Myocyte (in vitro differentiated cells): ENCODE results near the gene VPS26C. TPM values are rescaled to one million over a fixed set of nuclear protein-coding genes. Genes with fewer than 3 reads are reported as not detected.

Experiments
- DNase-seq: peaks from one replicate; pipeline ENCODE4 v3.0.0-alpha.2; 2012; ENCODE audit warnings: low read depth
- total RNA-seq: library from RNA; depleted of rRNA; stranded (reverse); fragments of >200 nt; gene quantifications from 2 replicates; pipeline ENCODE4 v1.2.3, GENCODE V29; 2014

The VPS26C gene
- total RNA-seq, 1 donor from 2014 or later = 68.5 TPM

- no peak for DNase-seq
Observed at GRCh38 chr21:37206496-37206895, 60.6 kb downstream of the VPS26C start.

- DNase-seq = no peak
Observed at GRCh38 chr21:37204580-37204979, 62.6 kb downstream of the VPS26C start.

- DNase-seq = no peak
Observed at GRCh38 chr21:37202221-37203110, 64.7 kb downstream of the VPS26C start.

DNA sequence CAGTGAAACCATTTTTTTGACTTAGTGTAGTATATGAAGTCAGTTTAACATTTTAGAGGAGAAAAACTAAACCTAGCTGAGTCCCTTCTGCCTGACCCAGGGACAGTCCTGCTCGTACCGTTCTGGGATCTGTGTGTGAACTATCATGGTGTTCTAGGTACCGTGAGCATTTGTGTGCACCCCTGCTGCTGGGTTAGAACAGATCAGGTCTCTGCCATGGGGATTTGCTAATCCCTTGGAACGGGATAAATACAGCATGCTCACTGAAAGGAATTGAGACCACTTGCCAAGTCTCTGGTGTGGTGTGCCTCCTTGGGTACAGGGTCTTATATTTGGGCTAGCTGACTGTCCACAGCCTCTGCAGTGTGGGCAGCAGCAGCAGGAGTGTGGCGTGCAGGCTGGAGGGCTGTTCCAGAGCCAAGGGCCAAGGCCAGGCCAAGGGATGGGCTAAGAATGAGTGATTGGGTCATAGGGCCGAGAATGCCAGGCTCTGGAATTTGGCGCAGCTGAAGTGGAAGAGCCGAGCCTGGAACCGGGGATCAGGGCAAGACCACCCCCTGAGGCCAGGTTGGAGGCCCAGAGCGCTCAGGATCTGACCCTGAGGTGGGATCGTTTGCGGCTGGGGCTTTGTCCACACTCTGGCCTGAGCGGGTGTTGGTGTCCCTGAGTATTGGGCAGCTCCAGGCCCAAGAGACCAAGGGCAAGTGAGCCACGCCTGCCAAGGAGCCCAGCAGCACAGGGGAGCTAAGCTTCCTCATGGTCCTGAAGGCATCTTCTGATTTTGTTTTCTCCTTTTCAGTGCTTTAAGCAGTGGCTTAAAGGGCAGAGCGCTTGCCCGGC, 66.3 kb downstream of the VPS26C start:
- peak; percentile 53 for DNase-seq

DNA sequence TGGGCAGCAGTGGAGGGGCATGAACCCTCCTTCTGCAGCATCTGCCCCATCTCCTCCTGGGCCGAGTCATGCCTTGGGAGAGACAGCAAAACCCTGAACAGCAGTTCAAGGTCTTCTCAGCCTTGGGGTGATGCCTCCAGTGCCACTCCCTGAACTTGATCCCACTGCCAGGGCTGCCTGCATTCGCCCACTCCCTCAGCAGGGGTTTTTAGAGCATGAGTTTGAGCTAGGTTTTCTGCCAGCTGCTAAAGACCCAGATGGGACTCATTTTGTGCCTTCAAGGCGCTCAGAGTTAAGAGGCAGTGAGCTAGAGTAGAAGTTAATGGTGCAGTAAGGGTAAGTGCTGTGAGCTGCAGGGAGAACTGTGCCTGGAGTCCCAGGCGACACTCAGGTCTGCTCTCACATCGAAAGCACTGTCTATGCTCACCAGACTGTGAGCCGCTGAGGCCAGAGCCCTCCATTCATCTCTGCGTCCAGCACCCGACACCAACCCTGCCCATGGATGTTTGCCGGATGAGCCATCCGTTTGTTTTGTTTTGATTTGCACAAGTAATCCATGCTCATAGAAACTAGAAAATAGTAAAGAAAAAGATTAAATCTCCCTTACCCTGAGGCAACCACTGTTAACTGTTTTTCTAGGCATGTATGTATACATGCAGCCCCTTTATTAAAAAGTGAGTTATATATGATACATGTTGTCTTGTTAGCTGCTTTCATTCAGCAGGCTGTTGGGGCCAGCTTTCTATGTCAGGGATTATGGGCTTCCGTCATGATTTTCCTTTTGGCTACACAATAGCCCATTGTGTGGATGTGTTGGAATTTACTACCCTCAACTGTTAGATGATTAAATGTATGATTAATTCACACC, 67.8 kb downstream of the VPS26C start:
- DNase-seq = peak; percentile 61

GRCh38 chr21:37197746-37198145, 69.4 kb downstream of the VPS26C start:
- no peak for DNase-seq

DNA sequence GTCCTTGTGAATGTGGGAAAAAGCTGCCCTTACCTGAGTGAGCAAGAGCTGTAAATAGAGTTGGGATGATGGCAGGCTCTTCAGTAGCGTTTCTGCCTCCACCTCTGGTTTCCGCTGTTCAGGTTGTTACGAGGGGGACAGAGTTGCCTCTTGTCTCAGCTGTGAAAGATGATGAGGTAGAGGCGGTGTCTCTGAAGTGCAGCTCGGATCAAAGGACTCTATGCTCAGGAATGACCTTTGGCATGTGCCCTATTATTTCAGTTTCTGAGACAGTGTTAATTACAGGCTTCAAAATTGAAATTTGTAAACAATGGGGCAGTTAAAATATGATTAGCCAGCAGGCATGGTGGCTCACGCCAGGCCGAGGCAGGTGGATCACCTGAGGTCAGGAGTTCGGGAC, 70.3 kb downstream of the VPS26C start:
- DNase-seq = no peak

- no peak for DNase-seq
Observed at GRCh38 chr21:37195610-37196009, 71.5 kb downstream of the VPS26C start.

GRCh38 chr21:37195059-37195458, 72.1 kb downstream of the VPS26C start:
- DNase-seq = no peak

GRCh38 chr21:37193676-37194075, 73.5 kb downstream of the VPS26C start:
- DNase-seq = no peak

DNA sequence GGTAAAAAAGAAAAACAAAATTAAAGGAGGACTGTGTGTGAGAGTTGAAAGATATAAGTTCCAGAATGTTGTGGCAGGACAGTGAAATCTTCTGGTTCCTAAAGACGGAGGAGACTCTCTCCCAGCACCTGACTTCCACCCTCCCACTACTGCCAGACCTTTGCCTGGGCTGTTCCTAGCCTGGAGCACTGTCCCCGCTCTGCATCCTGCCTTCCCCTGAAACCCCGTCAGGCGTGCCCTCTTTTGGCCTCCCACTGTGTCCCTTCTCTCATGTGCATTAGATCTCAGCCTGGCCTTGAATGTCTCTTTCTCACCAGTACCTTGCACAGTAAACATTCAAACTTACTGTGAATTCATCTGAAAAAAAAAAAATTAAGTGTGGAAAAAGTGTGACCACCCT, 74.1 kb downstream of the VPS26C start:
- DNase-seq = no peak

GRCh38 chr21:37192019-37192418, 75.1 kb downstream of the VPS26C start:
- DNase-seq = no peak

DNA sequence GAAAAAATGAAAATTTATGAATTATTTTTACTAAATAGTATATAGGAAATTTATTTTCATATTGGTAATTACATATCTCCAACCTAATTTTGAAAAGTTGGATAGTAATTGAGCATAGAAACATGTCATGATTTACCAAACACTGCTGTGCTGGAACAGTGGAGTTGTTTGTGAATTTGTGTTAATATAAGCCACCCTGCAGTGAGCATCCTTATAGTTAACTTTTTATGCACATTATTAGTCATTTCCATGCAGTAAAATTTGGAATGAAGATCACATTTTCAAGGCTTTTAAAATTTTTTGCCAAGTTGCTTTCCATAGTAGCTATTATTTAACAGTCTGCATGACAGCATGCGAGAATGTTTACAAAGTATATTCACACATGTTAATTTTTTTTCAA, 78.3 kb downstream of the VPS26C start:
- DNase-seq = no peak

- DNase-seq = no peak
Observed at GRCh38 chr21:37186983-37187382, 80.2 kb downstream of the VPS26C start.

DNA sequence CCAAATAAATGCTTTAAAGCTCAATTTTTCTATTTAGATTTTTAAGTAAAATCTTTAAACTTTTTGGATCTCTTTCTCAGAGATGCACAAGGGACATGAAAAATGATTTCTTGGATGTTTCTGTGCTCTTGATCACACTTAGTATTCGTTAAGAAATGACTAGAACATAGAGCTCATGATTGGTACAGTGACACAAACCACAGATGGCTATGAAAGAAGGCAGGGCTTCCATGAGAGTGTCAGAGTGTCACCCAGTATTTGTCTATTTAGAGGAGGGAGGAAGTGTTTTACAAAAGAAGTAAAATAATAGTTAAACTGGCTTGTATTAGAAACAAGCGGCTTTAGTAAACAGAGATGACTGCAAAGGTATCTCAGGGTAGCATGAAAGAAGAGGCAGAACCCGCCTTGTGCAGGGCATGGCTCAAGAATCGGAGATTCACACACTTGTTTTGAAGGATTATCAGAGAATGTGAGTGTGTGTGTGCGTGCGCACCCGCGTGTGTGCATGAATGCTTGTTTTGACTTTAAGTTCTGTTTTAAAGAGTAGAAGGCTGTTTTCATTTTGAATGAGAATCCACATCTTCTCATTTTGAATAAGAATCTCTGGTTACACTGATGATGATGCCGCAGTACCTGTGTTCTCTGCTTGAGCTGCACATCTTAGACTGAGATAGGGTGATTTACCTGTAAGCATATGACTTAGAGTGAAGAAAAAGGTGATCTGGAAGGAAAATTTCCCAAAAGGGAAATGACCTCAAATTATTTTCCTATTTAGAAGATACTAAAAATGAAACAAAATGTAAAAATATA, 82.1 kb downstream of the VPS26C start:
- DNase-seq = no peak

DNA sequence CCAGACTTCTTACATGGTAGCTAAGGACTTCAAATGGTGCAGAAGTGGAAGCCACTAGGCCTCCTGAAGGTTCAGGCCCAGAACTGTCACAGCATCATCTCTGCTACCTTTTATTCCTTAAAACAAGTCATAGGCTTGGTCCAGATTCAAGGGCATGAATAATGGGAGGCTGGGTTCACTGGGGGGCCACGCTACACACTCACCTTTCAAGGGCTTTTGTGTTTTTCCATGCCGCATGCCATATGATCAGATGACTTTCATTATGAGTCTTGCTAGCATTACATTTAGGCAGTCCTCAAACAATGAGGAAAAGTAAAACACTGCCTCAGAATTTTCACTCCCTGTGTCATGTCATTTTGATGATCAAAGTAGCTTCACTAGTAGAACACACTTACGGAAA, 83.4 kb downstream of the VPS26C start:
- DNase-seq = no peak

- no peak for DNase-seq
Observed at GRCh38 chr21:37182222-37182621, 84.9 kb downstream of the VPS26C start.

GRCh38 chr21:37181059-37181458, 86.1 kb downstream of the VPS26C start:
- DNase-seq = peak; percentile 48

DNA sequence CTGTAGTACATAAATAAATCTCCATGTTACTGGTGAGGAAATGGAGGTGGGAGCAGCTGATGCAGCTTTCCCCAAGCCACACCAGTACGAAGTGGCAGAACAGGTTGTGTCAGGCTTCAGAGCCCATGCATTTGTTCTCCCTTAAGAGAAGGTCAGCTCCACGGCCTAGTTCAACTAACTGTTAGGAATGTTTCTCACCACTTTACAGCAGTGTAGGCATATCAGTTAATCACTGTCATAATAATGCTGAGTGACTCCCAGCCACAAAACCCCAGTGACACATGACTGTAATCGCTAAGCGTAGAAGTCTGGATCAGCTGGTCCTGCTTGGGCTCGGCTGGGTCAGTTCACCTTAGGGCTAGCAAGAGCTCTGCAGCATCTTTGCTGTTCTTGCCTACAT, 90.4 kb downstream of the VPS26C start:
- peak; percentile 50 for DNase-seq
